Measurements from ENCODE around the gene CAMSAP1.

Gene CAMSAP1

DNA sequence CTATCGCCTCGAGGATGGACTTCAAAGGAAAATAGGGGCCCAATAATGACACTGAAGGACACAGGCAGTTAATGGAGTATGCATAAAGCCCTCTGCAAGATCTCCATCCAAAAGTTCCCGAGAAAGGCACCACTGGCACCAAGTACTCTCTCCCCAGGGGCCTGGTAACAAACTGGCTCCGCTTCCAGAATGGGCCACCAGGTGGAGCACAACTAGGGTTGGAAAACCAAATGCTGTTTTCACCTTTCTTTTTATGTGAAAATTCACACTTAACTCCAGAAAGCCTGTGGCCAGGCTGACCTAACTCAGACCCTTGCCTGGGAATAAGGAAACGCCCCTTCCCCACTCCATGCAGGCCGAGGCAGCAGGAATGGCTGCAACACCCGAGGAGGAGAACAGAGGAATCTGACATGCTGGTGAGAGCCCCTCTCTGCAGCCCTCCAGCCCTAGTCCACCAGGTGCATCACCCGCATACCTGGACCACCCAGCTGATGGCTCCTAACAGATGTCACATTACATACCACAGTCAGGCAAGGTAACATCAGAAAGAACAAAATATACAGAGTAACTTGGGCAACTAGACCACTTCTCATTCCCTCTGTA is 42.8 kb downstream of the CAMSAP1 start:
- ChIA-PET CTCF (interaction anchor here (0.7 to 3.1 kb wide), 13 partner anchors 10 to 259 kb away, joined by 3 to 22 read pairs (median 4); no protein-coding TSS in a partner anchor), POLR2A (no interaction called here)
- H3K4me3 ChIP-seq (ENCODE audit: control insufficient read depth in 1 of 7, extremely low read depth in 1 of 7, insufficient read depth in 4 of 7, low read depth in 2 of 7, low read length in 6 of 7) = no peak overlapping the region

DNA sequence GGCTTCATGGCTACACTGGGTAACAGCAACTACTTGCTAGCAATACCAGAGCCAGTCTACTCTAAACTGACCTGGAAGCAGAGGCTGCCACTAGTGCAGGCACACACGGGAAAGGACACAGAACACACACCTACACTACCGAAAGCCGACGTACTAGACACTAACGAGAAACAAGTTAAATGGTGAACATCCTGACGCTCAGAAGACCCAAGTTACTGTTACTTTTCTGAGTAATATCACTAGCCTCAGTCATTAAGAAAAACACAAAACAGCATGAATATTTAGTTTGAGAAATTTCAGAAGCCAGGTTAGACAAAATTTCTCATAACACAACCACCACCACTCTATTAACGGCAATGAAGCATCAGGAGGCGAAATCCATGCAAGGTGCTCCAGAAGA is 44.5 kb downstream of the CAMSAP1 start:
- H3K9me3 ChIP-seq (ENCODE audit: control extremely low read depth in 1 of 5, control insufficient read depth in 4 of 5, insufficient read depth in 2 of 5, low read depth in 1 of 5, low read length in 4 of 5) = no peaks in the 10 kb centered on the region
- WGBS (ENCODE audit: insufficient coverage) = 100% methylated on average over 3 of the region's 8 CpGs
- ChIA-PET CTCF (interaction anchor here (1.5 to 2.6 kb wide), 3 partner anchors 8 to 24 kb away, joined by 4 to 11 read pairs (median 7); no protein-coding TSS in a partner anchor), POLR2A (no interaction called here)
- H3K4me3 ChIP-seq (ENCODE audit: control insufficient read depth in 1 of 7, extremely low read depth in 1 of 7, insufficient read depth in 4 of 7, low read depth in 2 of 7, low read length in 6 of 7) = no peak overlapping the region
- H3K4me1 ChIP-seq (ENCODE audit: control extremely low read depth in 1 of 4, control insufficient read depth in 4 of 4, insufficient read depth in 4 of 4, low read length in 3 of 4) = peaks cover 0 to 7% (median 0%) of the 10 kb centered on the region in 4 experiments
- H3K27ac ChIP-seq (ENCODE audit: insufficient read depth in 1 of 2, low read depth in 1 of 2, low read length in 2 of 2, poor library complexity in 1 of 2, severe bottlenecking in 2 of 2) = no peak overlapping the region
- peaks cover 5 to 16% (median 14%) of the 10 kb centered on the region in 4 experiments for H3K36me3 ChIP-seq (ENCODE audit: control insufficient read depth in 4 of 4, insufficient read depth in 4 of 4, low read length in 3 of 4)
- no peak for DNase-seq
- no peaks in the 10 kb centered on the region for H3K27me3 ChIP-seq (replicated peaks in 2 of 5; ENCODE audit: control insufficient read depth in 4 of 5, insufficient read depth in 5 of 5, low read length in 4 of 5)

More for the DNA sequence above, 42.8 kb downstream of the CAMSAP1 start:
- no peak overlapping the region for H3K27ac ChIP-seq (ENCODE audit: insufficient read depth in 1 of 2, low read depth in 1 of 2, low read length in 2 of 2, poor library complexity in 1 of 2, severe bottlenecking in 2 of 2)
- peaks cover 0 to 11% (median 9%) of the 10 kb centered on the region in 4 experiments for H3K36me3 ChIP-seq (ENCODE audit: control insufficient read depth in 4 of 4, insufficient read depth in 4 of 4, low read length in 3 of 4)
- no peaks in the 10 kb centered on the region for H3K9me3 ChIP-seq (ENCODE audit: control extremely low read depth in 1 of 5, control insufficient read depth in 4 of 5, insufficient read depth in 2 of 5, low read depth in 1 of 5, low read length in 4 of 5)
- peaks cover 0 to 7% (median 0%) of the 10 kb centered on the region in 4 experiments for H3K4me1 ChIP-seq (ENCODE audit: control extremely low read depth in 1 of 4, control insufficient read depth in 4 of 4, insufficient read depth in 4 of 4, low read length in 3 of 4)
- H3K27me3 ChIP-seq (replicated peaks in 2 of 5; ENCODE audit: control insufficient read depth in 4 of 5, insufficient read depth in 5 of 5, low read length in 4 of 5) = no peaks in the 10 kb centered on the region
- DNase-seq = peak; percentile 48 to 71 (median 57)
- WGBS (ENCODE audit: insufficient coverage) = 48% methylated on average over 8 of the region's 8 CpGs

DNA sequence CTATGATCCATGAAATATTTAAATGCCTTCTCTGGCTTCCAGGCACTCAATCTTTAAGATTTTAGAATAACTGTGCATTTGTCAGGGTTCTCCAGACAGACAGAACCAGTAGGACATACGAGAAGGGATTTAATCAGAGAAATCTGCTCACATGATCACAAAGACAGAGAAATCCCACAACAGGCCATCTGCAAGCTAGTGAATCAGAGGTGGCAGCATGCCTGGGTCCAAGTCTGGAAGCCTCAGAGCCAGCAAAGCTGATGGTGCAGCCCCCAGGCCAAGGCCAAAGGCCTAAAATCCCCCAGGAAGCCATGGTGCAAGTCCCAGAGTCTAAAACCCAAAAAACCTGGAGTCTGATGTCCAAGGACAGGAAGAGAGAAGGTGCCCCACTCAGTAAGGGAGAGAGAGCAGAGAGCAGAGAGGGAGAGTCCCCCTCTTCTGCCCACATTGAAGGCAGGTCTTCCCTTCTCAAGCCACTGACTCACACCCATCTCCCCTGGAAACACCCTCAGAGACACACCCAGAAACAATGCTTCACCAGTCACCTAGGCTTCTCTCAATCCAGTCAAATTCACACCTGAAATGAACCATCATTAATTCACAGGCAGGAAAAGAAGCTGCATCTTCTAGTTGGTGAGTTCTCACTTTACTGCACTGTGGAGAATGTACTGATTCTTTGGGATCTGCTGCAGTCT is 48.7 kb downstream of the CAMSAP1 start:
- Histone ChIP-seq H3K27me3 (replicated peaks in 2 of 5; ENCODE audit: control insufficient read depth in 4 of 5, insufficient read depth in 5 of 5, low read length in 4 of 5) (no peaks in the 10 kb centered on the region), H3K9me3 (ENCODE audit: control extremely low read depth in 1 of 5, control insufficient read depth in 4 of 5, insufficient read depth in 2 of 5, low read depth in 1 of 5, low read length in 4 of 5) (no peaks in the 10 kb centered on the region), H3K36me3 (ENCODE audit: control insufficient read depth in 4 of 4, insufficient read depth in 4 of 4, low read length in 3 of 4) (peaks cover 8 to 24% (median 20%) of the 10 kb centered on the region in 4 experiments), H3K27ac (ENCODE audit: insufficient read depth in 1 of 2, low read depth in 1 of 2, low read length in 2 of 2, poor library complexity in 1 of 2, severe bottlenecking in 2 of 2) (no peak overlapping the region), H3K4me3 (ENCODE audit: control insufficient read depth in 1 of 7, extremely low read depth in 1 of 7, insufficient read depth in 4 of 7, low read depth in 2 of 7, low read length in 6 of 7) (no peak overlapping the region), H3K4me1 (ENCODE audit: control extremely low read depth in 1 of 4, control insufficient read depth in 4 of 4, insufficient read depth in 4 of 4, low read length in 3 of 4) (no peaks in the 10 kb centered on the region)
- POLR2A ChIA-PET = no interaction called here
- DNase-seq = no peak
- WGBS (ENCODE audit: insufficient coverage) = no CpG with 5 or more reads among the region's 1 CpG
- CTCF ChIA-PET = no interaction called here

DNA sequence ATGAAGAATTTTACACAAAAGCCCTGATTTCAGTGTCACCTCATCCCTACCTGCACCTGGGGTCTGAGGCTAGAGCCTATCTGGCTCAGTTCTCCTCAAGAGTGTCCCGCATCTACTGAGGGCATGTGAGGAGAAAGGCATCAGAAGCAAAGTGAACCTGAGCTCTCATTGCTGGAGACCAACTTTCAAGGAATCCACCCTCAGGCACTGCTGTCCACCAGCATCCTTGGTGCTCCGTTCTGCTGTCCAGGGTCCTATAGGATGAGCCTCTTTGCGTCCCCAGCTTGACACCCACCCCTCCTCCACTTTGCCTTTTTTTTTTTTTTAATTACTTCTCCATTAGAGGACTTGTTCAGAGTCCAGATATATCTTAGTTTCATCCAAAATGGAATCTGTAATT is 49.5 kb downstream of the CAMSAP1 start:
- Histone ChIP-seq H3K4me3 (ENCODE audit: control insufficient read depth in 1 of 7, extremely low read depth in 1 of 7, insufficient read depth in 4 of 7, low read depth in 2 of 7, low read length in 6 of 7) (no peak overlapping the region), H3K27me3 (replicated peaks in 2 of 5; ENCODE audit: control insufficient read depth in 4 of 5, insufficient read depth in 5 of 5, low read length in 4 of 5) (no peaks in the 10 kb centered on the region), H3K9me3 (ENCODE audit: control extremely low read depth in 1 of 5, control insufficient read depth in 4 of 5, insufficient read depth in 2 of 5, low read depth in 1 of 5, low read length in 4 of 5) (no peaks in the 10 kb centered on the region), H3K27ac (ENCODE audit: insufficient read depth in 1 of 2, low read depth in 1 of 2, low read length in 2 of 2, poor library complexity in 1 of 2, severe bottlenecking in 2 of 2) (no peak overlapping the region), H3K36me3 (ENCODE audit: control insufficient read depth in 4 of 4, insufficient read depth in 4 of 4, low read length in 3 of 4) (peaks cover 8 to 32% (median 23%) of the 10 kb centered on the region in 4 experiments), H3K4me1 (ENCODE audit: control extremely low read depth in 1 of 4, control insufficient read depth in 4 of 4, insufficient read depth in 4 of 4, low read length in 3 of 4) (no peaks in the 10 kb centered on the region)
- WGBS (ENCODE audit: insufficient coverage) = 100% methylated on average over 2 of the region's 3 CpGs
- DNase-seq = no peak
- CTCF ChIA-PET = no interaction called here
- POLR2A ChIA-PET = no interaction called here

DNA sequence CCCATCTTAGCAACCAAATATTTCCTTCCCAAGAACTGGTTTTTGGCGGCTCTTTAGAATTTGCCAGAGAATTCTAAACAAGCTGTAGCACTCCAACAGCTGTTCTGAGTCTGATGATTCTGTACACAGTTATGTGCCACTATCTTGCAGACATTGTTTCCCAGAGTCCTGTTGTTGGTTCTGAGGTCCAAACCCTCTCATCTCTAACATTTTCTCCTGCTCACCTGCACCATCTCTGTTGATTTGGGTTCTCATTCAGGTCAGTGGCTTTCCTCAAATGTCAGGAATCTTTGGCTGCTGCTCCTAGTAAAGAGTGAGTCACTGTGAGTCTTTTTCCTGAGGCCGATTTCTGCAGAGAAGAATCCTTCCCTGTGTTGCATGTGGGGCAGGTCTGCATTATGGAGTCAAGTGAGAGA is 50.0 kb downstream of the CAMSAP1 start:
- WGBS (ENCODE audit: insufficient coverage) = 100% methylated on average over 1 of the region's 2 CpGs
- ChIA-PET CTCF (no interaction called here), POLR2A (no interaction called here)

DNA sequence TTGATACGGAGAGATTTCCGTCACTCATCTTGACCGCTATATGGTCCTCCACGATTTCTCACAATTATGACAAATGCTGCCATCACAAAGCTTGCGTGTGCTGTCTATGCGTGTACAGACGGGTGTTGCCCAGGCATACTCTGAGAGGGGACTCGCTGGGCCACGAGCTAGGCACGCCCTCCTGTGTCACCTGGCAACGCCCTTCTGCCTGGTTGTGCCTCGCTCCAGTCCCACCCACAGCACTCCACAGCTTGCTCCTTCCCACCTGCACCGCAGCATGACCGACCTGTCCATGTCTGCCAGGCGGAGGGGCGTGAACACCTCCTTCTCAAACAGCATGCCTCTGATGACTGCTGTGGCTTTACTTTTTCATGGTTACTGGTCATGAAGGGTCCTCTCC is 55.6 kb downstream of the CAMSAP1 start:
- ChIA-PET POLR2A (interaction anchor here (0.6 kb wide), 1 partner anchor 21 kb away, joined by 4 read pairs; no protein-coding TSS in a partner anchor), CTCF (no interaction called here)
- 96% methylated on average over 16 of the region's 16 CpGs for WGBS (ENCODE audit: insufficient coverage)
- no peak overlapping the region for H3K27ac ChIP-seq (ENCODE audit: insufficient read depth in 1 of 2, low read depth in 1 of 2, low read length in 2 of 2, poor library complexity in 1 of 2, severe bottlenecking in 2 of 2)
- H3K4me1 ChIP-seq (ENCODE audit: control extremely low read depth in 1 of 4, control insufficient read depth in 4 of 4, insufficient read depth in 4 of 4, low read length in 3 of 4) = no peaks in the 10 kb centered on the region
- no peaks in the 10 kb centered on the region for H3K9me3 ChIP-seq (ENCODE audit: control extremely low read depth in 1 of 5, control insufficient read depth in 4 of 5, insufficient read depth in 2 of 5, low read depth in 1 of 5, low read length in 4 of 5)
- DNase-seq = no peak
- H3K4me3 ChIP-seq (ENCODE audit: control insufficient read depth in 1 of 7, extremely low read depth in 1 of 7, insufficient read depth in 4 of 7, low read depth in 2 of 7, low read length in 6 of 7) = no peak overlapping the region
- peaks cover 9 to 42% (median 25%) of the 10 kb centered on the region in 4 experiments for H3K36me3 ChIP-seq (ENCODE audit: control insufficient read depth in 4 of 4, insufficient read depth in 4 of 4, low read length in 3 of 4)
- no peaks in the 10 kb centered on the region for H3K27me3 ChIP-seq (replicated peaks in 2 of 5; ENCODE audit: control insufficient read depth in 4 of 5, insufficient read depth in 5 of 5, low read length in 4 of 5)

More for the DNA sequence above, 50.0 kb downstream of the CAMSAP1 start:
- Histone ChIP-seq H3K27ac (ENCODE audit: insufficient read depth in 1 of 2, low read depth in 1 of 2, low read length in 2 of 2, poor library complexity in 1 of 2, severe bottlenecking in 2 of 2) (no peak overlapping the region), H3K9me3 (ENCODE audit: control extremely low read depth in 1 of 5, control insufficient read depth in 4 of 5, insufficient read depth in 2 of 5, low read depth in 1 of 5, low read length in 4 of 5) (no peaks in the 10 kb centered on the region), H3K4me3 (ENCODE audit: control insufficient read depth in 1 of 7, extremely low read depth in 1 of 7, insufficient read depth in 4 of 7, low read depth in 2 of 7, low read length in 6 of 7) (no peak overlapping the region), H3K4me1 (ENCODE audit: control extremely low read depth in 1 of 4, control insufficient read depth in 4 of 4, insufficient read depth in 4 of 4, low read length in 3 of 4) (no peaks in the 10 kb centered on the region), H3K36me3 (ENCODE audit: control insufficient read depth in 4 of 4, insufficient read depth in 4 of 4, low read length in 3 of 4) (peaks cover 10 to 36% (median 26%) of the 10 kb centered on the region in 4 experiments), H3K27me3 (replicated peaks in 2 of 5; ENCODE audit: control insufficient read depth in 4 of 5, insufficient read depth in 5 of 5, low read length in 4 of 5) (no peaks in the 10 kb centered on the region)
- DNase-seq = no peak

DNA sequence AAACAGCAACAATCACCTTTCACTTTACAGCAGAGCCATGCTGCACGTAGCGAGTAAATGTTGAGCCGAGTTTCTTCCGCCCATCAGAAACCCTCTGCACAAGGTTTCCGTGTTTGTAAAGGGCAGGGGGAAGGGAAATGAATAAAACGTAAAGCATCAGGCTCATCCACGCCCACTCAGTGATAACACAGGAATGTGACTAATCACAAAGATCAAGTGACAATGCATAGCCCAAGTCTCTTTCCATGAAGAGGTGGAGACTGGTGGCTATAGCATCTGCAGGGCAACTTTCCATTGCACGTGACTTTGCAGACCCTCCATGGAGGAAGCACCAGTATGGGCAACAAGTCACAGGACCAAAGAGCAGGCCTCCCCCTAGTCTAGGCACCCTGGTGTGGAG is 56.6 kb downstream of the CAMSAP1 start:
- CTCF ChIA-PET = no interaction called here
- Histone ChIP-seq H3K36me3 (ENCODE audit: control insufficient read depth in 4 of 4, insufficient read depth in 4 of 4, low read length in 3 of 4) (peaks cover 7 to 38% (median 24%) of the 10 kb centered on the region in 4 experiments), H3K4me1 (ENCODE audit: control extremely low read depth in 1 of 4, control insufficient read depth in 4 of 4, insufficient read depth in 4 of 4, low read length in 3 of 4) (no peaks in the 10 kb centered on the region), H3K9me3 (ENCODE audit: control extremely low read depth in 1 of 5, control insufficient read depth in 4 of 5, insufficient read depth in 2 of 5, low read depth in 1 of 5, low read length in 4 of 5) (no peaks in the 10 kb centered on the region), H3K4me3 (ENCODE audit: control insufficient read depth in 1 of 7, extremely low read depth in 1 of 7, insufficient read depth in 4 of 7, low read depth in 2 of 7, low read length in 6 of 7) (no peak overlapping the region), H3K27me3 (replicated peaks in 2 of 5; ENCODE audit: control insufficient read depth in 4 of 5, insufficient read depth in 5 of 5, low read length in 4 of 5) (no peaks in the 10 kb centered on the region), H3K27ac (ENCODE audit: insufficient read depth in 1 of 2, low read depth in 1 of 2, low read length in 2 of 2, poor library complexity in 1 of 2, severe bottlenecking in 2 of 2) (no peak overlapping the region)
- WGBS (ENCODE audit: insufficient coverage) = 93% methylated on average over 6 of the region's 8 CpGs
- no peak for DNase-seq
- POLR2A ChIA-PET = no interaction called here

All from common myeloid progenitor, CD34-positive (primary cell).